ENCODE measurements around the gene DCAKD.
"Not testable (repeated sequence)": the region's sequence is repeated elsewhere in the genome, so short reads cannot be mapped to it uniquely, and the experiment has no call there.

Gene DCAKD

DNA sequence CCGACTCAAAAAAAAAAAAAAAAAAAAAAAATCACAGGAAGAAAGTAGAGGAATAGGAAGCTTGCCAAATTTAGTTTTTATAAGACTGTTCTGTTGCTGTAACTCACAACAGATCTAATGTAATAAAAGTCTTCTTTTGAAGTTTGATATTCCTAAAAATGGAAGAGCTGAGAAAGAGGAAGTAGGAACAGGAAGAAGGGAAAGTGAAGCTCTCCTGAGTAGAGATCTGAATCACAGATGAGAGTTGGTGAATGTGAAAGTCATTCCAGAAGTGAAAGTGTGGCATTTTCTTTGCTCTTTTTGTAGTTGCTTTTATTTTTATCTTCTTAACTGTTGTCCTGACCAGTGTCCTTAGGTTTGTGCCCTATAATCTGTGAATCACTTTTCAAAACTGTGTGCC is 11.8 kb upstream of the DCAKD start:
- DNase-seq = peak; percentile 46 to 75 (median 74)

DNA sequence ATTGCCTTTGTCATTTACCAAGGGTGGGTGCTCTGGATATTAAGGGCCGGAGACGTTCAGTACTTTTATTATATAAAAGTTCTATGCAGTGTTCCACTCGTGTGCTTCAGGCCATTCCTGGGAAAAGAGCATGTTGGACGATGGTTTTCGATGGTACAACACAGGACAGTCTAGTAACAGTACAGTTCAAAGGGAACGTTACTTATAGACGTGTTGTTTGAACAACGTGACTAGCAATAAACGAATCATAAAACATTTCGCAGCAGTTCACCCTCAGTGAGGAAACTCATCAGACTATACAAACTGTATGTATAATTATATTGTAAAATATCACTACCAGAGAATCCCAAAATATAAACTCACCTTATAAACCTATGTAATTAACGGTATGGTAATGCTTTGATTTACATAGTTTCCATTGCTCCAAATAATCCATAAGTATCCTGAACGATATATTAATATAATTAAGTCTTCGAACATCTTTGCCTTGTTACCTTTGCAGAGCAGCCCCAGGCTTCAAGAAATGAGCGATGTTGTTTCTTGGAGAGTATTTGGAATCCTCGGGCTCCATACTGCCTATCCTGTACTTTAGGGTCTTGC is 10.3 kb upstream of the DCAKD start:
- DNase-seq = no peak

DNA sequence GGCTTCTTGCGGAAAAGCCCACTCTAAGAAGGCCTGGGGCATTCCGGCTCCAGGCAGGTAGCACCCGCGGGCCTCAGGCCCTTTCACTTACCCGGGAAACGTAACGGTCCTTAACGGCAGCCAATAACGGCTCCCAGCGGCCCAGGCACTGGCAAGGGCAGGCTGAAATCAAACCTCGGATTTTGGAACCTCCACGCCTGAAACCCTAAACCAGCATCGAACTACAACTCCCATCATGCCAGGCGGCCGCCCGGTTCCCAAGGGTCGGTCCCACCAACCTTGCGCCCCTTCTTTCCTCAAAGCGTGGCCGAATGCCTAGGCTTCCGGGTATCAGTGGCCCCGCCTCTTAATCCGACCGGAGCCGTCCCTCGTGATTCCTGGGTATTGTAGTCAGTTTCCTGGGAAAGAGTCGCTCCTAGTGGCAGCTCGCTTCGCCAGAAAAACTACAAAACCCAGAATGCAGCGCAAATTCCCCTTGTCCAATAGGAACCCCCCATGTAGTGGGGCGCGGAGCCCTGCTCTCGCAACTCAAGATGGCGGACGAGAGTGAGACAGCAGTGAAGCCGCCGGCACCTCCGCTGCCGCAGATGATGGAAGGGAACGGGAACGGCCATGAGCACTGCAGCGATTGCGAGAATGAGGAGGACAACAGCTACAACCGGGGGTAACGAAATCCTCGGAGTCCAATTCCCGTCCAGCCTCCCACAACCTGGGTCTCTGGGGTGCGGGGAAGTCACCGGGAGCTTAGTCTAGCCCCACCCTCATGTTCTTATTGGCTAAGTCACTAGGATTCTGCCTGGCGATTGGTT is 9.6 kb upstream of the DCAKD start, which contains the start of gene NMT1:
Gene NMT1, plus strand, starts transcription at position 521 of the 809 bp plus-strand sequence. Its CDS starts 13 bp downstream, at position 534.
- peak; percentile 97 to 100 (median 100) for DNase-seq

DNA sequence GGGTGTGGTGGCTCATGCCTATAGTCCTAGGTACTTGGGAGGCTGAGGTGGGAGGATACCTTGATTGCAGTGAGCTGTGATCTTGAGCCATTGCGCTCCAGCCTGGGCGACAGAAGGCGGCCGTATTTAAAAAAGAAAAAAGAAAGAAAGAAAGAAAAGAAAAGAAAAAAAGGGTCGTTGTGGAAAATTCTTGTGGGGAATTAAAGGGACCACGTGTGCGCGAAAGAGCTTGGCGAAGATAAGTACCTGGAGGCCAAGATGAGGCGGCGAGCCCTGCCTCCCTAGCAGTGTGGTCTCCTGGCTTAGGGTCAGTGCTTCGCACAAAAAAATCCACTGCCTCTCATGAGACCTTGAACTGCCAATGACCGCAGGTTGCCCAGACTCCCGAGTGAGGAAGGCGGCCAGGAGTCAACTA is 9.0 kb upstream of the DCAKD start:
- DNase-seq = no peak

DNA sequence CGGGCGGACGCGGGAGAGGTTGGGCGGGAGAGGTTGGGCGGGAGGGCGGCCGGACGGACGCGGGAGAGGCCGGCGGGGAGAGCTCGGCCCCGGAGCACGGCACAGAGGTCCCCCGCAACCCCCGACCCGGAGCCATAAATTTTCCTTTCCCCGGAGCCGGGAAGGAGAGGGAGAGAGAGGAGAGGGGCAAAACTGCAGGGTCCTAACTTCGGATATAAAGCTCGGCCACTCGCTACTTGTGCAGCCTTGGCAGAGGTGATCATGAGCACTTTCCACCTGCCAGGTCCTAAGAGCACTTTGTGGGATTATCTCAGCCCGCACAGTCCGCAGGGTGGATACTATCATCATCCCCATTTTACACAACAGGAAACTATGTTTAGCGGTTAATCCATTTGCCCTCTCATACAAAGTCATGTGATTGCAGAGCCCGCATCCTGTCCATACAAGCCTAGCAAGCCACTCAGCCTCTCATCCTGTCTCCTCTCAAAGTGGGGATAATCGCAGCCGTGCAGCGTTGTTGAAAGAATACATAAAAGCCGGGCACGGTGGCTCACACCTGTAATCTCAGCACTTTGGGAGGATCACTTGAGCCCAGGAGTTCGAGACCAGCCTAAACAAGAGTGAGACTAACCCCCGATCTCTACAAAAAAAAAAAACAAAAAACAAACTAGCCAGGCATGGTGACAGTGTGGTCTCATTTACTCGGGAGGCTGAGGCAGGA is 780 bp upstream of the DCAKD start:
- DNase-seq = peak; percentile 35 to 46 (median 44)

DNA sequence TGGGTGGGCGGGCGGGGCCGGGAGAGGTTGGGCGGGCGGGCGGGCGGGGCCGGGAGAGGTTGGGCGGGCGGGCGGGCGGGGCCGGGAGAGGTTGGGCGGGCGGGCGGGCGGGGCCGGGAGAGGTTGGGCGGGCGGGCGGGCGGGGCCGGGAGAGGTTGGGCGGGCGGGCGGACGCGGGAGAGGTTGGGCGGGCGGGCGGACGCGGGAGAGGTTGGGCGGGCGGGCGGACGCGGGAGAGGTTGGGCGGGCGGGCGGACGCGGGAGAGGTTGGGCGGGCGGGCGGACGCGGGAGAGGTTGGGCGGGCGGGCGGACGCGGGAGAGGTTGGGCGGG is 254 bp upstream of the DCAKD start:
- DNase-seq = not testable (repeated sequence)

DNA sequence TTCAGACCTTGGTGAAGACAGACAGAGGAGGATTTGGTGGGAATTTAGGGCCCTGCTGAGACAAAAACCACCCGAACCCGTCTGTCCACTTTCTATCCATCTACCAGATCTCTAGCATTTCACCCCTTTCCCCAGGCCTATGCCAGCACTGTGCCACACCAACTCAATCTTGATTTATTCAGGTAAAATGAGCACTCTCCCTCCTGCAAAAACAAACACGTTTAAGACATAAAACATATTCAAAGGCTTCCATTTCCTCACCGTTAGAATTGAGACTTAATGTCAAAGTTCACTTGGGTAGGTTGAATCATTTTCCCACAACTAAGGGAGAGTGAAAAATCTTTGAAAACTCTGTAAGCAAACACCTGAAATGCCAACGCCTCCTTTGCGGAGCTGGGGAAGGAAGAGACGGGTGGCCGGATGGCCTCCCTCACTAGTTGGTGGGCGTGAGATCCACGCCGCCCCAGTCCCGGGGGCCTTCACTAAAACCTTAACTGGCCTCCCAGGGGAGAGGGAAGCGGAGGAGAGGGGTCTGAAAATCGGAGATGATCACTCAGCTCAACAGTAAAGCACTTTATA is 862 bp downstream of the DCAKD start:
- peak in 2 of 3 donors; percentile 24 to 43 for DNase-seq

DNA sequence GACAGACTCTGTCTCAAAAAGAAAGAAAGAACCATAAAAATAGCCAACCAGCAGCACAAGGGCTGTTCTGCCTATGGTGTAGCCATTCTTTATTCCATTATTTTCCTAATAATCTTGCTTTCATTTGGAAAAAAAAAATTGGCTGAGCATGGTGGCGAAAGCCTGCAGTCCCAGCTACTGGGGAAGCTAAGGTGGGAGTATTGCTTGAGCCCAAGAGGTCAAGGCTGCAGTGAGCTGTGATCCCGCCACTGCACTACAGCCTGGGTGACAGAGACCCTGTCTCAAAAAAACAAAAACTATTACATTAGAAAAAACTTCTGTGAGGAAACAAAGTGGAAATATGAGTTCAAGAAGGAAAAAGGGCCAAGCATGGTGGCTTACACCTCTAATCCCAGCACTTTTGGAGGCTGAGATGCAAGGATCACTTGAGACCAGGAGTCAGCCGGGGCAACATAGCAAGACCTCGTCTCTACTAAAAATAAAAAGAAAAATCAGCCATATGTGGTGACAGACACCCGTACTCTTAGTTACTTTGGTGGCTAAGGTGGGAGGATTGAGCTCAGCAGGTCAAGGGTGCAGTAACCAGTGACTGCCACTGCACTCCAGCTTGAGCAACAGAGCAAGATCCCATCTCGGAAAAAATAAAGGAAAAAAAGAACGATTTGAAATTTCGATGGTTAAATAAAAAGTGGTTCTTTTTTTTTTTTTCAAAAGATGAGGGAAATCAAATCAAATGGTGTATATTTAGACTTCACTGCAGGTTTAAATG is 2.5 kb downstream of the DCAKD start:
- peak in 1 of 3 donors; percentile 21 for DNase-seq

DNA sequence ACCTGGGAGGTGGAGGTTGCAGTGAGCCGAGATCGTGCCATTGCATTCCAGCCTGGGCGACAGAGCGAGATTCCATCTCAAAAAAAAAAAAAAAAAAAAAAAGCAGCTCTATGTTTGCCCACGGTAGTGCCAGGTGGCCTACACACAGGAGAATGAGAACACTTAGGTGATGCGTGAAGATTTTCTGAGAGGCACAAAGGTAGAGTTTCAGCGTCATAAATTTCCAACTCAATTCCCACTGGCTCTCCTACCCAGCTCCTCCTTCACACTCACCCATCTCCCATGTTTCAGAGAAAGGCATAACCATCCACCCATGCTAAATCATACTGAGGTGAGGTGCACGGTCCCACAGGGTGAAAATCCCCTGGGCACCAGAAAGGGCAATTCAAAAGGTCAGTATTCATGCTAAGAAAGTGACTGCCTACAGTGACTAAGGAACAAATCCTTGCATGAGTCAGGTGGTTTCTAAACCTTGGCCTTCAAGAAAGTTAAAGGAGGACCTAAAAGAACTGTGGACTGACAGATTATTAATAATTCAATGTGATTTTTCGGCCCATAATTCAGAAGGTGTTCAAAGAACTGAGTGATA is 4.8 kb downstream of the DCAKD start:
- no peak for DNase-seq

DNA sequence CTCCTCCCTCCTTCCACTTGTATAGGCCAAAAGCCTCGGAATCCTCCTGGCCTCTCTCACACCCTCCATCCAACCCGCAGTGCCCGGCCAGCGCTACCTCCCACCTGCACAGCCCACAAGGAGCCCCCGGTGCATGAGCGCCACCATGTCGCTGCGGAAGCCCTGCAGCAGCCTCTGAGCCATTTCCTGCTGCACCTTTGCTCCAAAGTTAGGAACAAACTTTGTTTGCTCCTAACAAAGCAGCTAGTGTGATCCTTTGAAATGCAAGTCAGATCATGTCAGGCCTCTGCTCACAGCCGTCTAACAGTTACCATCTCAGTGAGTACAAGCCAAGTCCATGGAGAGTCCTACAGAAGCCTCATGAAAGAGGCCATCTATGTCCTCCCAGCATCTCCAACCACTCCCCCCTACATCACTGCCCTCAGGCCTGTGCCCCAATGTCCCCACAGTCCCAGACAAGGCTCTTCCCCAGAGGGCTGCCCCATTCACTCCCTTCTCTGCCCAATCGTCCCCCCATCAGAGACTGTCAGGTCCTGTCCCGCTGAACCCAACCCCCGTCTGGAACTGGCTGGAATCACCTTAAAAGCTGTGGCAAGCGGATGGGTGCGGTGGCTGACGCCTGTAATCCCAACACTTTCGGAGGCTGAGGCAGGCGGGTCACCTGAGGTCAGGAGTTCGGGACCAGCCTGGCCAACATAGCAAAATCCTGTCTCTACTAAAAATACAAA is 7.5 kb downstream of the DCAKD start:
- DNase-seq = no peak

DNA sequence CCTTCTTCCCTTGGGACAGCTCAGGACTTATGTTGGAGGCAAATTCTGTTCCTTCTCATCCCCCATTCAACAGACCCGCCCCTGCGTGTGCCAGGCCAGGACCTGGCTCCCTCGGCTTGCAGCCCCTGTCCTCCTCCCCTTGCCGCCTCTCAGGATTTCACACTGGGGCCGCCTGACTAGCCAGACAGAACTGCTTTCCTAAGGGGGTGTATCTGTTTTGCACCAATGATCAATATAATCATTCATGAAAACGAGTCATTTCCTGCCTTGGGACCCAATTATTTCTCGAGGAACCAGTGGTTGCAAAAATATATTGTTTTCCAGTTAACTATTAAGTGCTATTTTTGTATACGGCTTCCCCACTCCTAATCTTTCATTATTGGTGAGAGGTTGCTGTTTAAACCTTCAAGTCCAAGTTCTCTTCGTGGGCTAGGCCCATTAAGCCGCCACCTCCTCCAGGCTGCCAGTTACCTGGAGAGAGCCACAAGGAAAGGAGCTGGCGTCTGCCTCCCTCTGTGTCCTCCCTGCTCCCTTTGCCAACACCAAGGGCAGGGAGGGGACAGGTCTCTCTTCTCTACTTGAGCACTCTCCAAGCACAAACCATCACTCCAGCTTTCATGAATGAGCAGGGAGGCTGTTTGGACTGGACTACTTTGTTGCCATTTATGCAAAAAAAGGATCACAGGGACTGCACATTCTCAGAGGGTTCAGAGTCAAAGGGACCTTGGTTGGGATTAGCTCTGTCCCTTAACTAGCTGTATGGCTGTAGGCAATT is 8.9 kb downstream of the DCAKD start:
- DNase-seq = no peak

DNA sequence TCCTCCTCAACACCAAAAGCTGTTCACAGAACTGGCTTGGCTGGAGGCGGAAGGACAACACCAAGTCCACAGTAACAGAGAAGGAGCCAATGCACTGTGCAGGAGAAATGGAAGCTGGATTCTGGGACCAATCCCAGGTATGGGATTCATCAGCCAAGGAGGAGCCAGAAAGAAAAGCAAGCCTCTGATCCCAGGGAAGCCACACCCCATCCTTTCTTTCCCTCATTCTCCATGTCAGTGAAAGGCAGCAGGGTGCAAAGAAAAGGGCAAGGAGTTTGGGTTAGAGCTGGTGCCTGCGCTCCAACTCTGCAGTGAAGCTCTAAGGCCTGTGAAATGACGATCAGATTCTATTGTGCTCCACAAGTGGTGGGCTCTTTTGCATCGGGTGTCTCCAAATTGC is 11.0 kb downstream of the DCAKD start:
- no peak for DNase-seq

DNA sequence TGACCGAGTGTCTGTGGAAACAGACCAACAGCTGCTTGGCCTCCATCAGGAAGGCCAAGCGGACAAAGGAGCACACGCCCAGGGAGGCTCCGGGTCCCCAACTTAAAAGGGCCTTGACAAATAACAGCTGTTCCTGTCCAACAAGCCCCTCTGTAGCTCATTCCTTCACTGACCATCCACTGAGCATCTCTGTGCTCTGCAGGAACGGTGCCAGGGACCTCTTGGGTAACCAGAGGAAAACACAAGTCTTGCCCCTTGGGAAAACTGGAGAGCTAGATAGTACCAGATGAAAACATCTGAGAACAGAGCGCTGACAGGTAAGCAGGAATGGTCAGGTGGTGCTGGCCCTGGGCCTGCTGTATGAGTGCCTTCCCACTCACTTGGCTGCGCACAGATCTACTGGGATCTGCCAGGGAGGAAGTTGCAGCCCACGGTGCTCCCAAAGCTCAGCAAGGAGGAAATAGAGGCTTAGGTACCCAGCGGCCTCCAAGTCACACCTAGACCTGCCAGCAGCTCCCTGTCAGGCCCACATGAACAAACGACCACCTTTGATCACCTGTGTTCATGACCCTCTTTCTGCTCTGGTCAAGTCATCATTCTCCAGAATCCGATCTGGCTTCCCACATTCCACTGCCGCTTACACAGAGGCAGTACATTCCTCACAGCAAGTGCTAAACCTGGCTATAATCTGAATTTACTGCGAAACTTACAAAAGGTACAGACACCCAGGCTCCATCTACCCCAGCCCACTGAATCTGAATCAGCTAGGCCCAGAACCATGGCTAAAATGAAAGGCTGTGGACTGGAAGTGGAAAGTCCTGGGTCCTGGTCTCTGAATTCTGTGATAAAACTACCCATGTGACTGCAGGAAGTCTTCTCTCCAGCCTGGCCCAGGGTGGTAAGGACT is 12.5 kb downstream of the DCAKD start:
- DNase-seq = no peak

DNA sequence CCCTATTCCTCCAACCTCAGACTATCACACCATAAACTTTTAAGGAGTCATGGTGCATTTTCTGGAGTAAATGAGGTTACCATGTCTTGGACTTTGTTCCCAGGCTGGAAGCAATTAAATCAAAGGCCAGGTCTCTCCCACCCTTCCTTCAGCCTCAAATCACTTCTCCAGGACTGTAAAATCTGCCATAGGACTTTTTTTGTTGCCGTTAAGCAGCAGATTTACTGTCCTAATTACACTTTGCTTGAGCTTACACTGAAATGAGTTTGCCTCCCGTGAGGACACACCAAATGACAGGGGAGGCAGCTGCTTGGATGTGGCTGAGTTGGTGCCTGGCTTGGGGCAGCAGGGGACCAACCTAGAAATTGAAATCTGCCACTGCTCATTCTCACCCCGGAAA is 14.7 kb downstream of the DCAKD start:
- DNase-seq = no peak

DNA sequence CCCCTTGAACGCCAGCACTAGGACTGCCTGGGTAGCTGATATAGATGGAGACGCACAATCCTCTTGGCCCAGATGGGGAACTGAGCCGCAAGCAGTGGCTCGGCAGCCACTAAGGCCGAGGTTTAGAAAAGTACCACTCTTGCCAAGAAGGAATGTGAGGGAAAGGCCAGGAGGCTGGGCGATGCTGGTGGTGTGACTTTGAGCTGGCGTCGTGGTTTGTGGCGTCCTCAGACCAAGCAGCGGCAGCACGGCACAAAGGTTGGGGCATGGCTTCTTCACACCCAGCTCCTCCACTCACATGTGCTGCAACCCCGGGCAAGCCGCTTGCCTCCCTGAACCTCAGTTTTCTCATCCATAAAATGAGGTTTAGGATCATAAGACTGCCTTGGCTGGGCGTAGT is 15.6 kb downstream of the DCAKD start:
- no peak for DNase-seq

DNA sequence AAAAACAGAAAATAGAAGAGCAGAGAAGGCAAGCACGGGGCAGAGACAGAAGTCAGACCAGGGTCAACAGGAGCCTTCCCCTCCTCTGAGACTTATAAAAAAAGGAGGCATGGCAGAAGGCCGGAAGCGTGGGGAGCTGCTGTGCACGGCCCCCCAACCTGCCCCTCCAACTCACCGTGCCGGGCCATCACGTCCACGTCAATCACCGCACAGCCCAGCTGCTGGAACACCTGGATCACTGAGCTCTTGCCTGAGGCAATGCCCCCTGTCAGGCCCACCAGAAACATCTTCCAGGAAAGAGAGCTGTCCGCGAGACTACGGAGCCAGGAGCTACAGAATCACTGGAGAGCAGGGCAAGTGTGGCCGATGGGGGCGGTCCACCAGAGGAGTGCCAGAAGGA is 16.8 kb downstream of the DCAKD start:
- no peak for DNase-seq

DNA sequence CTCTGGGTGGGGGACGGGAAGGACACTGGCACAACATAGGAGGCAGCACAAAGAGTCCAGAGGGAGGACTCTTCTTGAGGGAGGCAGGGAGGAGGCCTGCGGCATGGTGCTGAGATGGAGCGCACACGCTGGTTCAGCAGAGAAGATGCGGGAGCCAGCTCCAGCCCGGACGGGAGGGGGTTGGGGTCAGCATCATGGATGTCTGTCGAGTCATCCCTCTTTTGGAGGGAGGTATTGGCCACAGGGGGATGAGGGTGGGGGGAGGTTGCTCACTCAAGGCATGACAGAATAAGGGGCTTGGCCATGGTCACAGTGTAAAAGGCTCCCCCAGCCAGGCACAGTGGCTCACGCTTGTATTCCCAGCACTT is 19.3 kb downstream of the DCAKD start:
- no peak for DNase-seq

DNA sequence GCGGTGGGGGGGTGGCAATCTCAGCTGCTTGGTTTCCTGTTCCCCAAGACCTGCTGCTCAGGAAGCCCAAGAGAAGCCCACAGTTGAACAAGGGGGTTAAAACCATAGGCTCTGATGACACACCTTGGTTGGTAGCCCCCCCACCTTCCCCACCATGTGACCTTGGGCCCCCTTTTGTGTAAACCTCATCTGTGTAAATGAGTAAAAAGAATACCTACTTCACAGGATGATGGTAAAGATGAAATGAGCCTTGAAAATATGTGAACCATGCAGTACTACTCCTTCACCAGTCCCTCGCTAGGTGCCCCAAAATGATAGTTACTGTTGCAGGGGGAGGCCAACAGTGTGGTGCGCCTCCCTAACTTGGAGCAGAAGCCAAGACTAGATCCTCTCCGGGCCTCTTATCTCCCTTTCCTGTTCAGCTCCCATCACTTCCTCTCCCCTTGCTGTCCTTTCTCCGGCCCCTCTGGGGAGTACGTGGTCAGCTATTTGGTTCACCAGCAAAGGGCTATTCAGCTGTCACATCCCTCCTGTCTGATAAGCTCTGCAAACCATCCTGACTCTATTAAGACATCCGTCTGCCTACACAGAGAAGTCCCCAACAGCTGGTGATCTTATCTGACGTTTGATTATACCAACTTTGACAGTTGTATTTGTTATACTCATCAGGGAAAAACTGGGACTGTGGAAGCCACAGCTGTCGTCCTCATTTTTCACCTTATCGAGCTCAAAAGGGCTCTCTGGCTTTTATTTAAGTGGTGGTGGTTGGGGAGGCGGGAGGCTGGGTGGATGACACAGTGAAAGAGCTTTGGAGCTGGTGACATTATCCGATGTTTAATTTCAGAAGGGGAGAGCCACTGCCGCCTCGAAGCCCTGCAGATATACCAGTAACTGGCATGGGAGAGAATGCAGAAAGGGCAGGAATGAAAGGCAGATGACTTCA is 19.9 kb downstream of the DCAKD start:
- DNase-seq = no peak

DNA sequence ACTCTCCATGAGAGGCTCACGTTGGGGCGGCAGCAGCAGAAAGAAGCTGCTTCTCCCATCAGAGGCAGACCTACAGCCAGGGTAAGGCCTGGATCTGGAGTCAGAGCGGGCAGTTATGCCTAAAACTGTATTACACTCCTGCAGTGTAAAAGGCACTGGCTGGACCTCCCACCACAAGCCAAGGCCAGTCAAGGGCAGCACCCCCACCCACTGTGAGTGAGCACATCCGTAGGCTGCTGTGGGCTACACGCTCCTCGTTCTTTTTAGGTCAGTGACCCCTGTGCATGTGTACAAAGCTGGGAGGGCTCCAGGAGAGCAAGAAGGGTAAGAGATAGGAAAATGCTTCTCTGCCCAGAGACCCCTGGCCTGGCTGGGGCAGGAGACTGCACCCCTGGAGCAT is 20.7 kb downstream of the DCAKD start:
- DNase-seq = no peak

All from suppressor macrophage treated with lipopolysaccharide for 1 hour (primary cell).